MM.1S (cell line): ENCODE results near the gene AGR3.

ENCODE experiments used
- EZH2 ChIP-seq: fragments of 300-600 bp; sonication (generic); optimal IDR thresholded peaks from 2 replicates; pipeline ENCODE3; 2017; ENCODE audit warnings: low read depth, mild to moderate bottlenecking, antibody characterized with exemption, low read length, mixed read lengths
- EZH2phosphoT487 ChIP-seq: fragments of 300-600 bp; sonication (generic); IDR thresholded peaks from 2 replicates; pipeline ENCODE4 v1.6.1; 2018; ENCODE audit warnings: antibody characterized with exemption, low read length
- TF ChIP-seq, protein P1 (sequence below): fragments of 300-600 bp; sonication (generic); IDR thresholded peaks from 2 replicates; pipeline ENCODE4 v1.5.1; 2016; ENCODE audit warnings: antibody characterized with exemption, low read length, mixed read lengths

DNA sequence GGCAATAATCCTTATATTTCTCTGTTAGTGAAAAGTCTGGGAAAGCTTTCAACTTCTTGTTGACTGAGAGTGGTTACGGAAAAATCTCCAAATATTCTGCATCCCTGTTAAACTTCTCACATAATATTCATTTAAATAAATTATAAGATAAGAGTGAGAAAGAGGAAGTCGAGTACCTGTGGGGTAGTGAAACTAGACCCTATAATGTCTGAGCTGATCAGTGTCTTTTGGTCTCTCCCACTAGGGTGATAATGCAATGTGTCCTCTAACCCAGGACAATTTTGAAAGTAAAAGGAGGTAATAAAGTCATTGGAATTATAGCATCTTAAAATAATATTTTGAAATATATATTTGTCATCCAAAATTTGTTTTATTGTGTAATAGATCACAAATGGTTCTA is 2.1 kb upstream of the AGR3 start:
- TF ChIP-seq, protein P1, sequence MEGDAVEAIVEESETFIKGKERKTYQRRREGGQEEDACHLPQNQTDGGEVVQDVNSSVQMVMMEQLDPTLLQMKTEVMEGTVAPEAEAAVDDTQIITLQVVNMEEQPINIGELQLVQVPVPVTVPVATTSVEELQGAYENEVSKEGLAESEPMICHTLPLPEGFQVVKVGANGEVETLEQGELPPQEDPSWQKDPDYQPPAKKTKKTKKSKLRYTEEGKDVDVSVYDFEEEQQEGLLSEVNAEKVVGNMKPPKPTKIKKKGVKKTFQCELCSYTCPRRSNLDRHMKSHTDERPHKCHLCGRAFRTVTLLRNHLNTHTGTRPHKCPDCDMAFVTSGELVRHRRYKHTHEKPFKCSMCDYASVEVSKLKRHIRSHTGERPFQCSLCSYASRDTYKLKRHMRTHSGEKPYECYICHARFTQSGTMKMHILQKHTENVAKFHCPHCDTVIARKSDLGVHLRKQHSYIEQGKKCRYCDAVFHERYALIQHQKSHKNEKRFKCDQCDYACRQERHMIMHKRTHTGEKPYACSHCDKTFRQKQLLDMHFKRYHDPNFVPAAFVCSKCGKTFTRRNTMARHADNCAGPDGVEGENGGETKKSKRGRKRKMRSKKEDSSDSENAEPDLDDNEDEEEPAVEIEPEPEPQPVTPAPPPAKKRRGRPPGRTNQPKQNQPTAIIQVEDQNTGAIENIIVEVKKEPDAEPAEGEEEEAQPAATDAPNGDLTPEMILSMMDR: no peak
- no peak for TF ChIP-seq EZH2
- no peak for TF ChIP-seq EZH2phosphoT487
